ENCODE data around the gene SPG11.

DNA sequence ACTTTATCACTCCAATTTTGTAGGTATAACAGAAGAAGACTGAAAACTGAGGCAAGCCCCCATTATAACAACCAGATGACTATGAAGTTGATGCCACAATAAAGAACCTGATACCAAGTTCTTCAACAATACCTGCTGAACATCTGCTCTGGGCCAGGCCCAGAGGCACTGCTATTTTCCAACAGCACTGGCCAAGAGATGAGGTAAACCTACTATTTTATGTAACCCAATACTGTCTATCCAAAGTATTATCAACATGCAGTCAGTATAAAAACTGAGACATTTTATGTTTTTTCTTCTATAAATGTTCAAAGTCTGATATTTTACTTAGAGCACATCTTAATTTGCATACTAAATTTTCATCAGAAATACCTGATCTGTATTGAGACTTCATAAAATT, 6.1 kb downstream of the SPG11 start:
- TF ChIP-seq, protein P1, sequence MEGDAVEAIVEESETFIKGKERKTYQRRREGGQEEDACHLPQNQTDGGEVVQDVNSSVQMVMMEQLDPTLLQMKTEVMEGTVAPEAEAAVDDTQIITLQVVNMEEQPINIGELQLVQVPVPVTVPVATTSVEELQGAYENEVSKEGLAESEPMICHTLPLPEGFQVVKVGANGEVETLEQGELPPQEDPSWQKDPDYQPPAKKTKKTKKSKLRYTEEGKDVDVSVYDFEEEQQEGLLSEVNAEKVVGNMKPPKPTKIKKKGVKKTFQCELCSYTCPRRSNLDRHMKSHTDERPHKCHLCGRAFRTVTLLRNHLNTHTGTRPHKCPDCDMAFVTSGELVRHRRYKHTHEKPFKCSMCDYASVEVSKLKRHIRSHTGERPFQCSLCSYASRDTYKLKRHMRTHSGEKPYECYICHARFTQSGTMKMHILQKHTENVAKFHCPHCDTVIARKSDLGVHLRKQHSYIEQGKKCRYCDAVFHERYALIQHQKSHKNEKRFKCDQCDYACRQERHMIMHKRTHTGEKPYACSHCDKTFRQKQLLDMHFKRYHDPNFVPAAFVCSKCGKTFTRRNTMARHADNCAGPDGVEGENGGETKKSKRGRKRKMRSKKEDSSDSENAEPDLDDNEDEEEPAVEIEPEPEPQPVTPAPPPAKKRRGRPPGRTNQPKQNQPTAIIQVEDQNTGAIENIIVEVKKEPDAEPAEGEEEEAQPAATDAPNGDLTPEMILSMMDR (IDR thresholded peaks at IDR 0.05): no peak
- TF ChIP-seq POLR2A (IDR thresholded peaks at IDR 0.05): no peak
- TF ChIP-seq EP300 (IDR thresholded peaks at IDR 0.05): no peak
- TF ChIP-seq POLR2AphosphoS5 (IDR thresholded peaks at IDR 0.05): no peak
